Breast epithelium (tissue), 3 donors: Measurements from ENCODE around the gene WDR31.

ENCODE experiments used
- CTCF ChIP-seq, 3 donors: fragments of 450-650 bp; IDR thresholded peaks; one replicate each; pipeline ENCODE4 v1.5.1; 2016 to 2017; ENCODE audit warnings: antibody characterized with exemption in 3 of 3, mild to moderate bottlenecking in 3 of 3, moderate library complexity in 3 of 3
- POLR2A ChIP-seq: fragments of 450-650 bp; IDR thresholded peaks from one replicate; pipeline ENCODE4 v1.6.1; 2016; ENCODE audit warnings: antibody characterized with exemption, mild to moderate bottlenecking, moderate library complexity
- POLR2AphosphoS5 ChIP-seq, 3 donors: sonication (generic); formaldehyde crosslinking; IDR thresholded peaks; one replicate each; pipeline ENCODE4 v1.6.1; 2017; ENCODE audit warnings: antibody characterized with exemption in 3 of 3

- TF ChIP-seq POLR2A (no peak), CTCF (IDR thresholded peaks at IDR 0.05) (no peak), POLR2AphosphoS5 (IDR thresholded peaks at IDR 0.05) (no peak)
Measured at GRCh38 chr9:113345671-113346070, 5.6 kb upstream of the WDR31 start.
